ENCODE results near the gene ROCK2.

The ROCK2 gene

DNA sequence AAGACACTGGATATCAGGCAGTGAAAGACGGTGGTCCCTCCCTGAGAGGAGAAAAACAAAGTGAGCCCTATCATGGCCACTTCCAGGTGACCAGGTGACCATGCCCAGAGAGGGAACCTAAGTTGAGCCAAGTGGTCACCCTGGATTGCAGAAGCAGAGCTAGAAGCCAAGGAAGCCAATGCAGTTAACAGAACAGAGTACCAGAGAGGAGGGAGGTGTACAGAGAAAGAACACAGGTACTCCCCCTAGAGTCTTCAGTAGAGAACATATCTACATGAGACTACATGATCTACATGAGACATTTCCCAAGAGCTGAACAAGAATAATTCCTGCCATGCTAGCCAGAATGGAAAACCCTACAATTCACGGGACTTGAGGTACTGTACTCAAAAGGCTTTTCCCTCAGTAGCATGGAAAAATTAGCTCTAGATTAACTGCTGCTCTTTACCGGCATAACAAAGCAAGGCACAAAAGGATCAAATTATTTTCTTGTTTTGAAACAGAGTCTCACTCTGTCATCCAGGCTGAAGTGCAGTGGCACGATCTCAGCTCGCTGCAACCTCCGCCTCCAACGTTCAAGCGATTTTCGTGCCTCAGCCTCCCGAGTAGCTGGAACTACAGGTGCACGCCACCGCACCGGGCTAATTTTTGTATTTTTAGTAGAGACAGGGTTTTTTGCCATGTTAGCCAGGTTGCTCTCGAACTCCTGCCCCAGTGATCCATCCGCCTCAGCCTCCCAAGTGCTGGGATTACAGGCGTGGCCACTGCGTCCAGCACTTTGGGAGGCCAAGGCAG is 23.5 kb downstream of the ROCK2 start:
- Histone ChIP-seq H3K36me3 (ENCODE audit: control insufficient read depth in 1 of 2, insufficient read depth in 2 of 2, low read length in 2 of 2) (no peaks in the 10 kb centered on the region), H3K9me3 (ENCODE audit: control insufficient read depth in 1 of 2, low read length in 2 of 2) (no peaks in the 10 kb centered on the region), H3K4me3 (ENCODE audit: low read depth in 1 of 2, low read length in 2 of 2) (no peak overlapping the region), H3K27me3 (ENCODE audit: low read depth, low read length) (no peaks in the 10 kb centered on the region), H3K4me1 (ENCODE audit: control insufficient read depth in 1 of 2, insufficient read depth in 2 of 2, low read length in 2 of 2) (peaks cover 0 to 21% of the 10 kb centered on the region in 2 donors), H3K27ac (ENCODE audit: low read length) (no peak overlapping the region)

- no peak overlapping the region for H3K27ac ChIP-seq (ENCODE audit: low read length)
- H3K27me3 ChIP-seq (ENCODE audit: low read depth, low read length) = no peaks in the 10 kb centered on the region
- peaks cover 0 to 24% of the 10 kb centered on the region in 2 donors for H3K4me1 ChIP-seq (ENCODE audit: control insufficient read depth in 1 of 2, insufficient read depth in 2 of 2, low read length in 2 of 2)
- H3K36me3 ChIP-seq (ENCODE audit: control insufficient read depth in 1 of 2, insufficient read depth in 2 of 2, low read length in 2 of 2) = no peaks in the 10 kb centered on the region
- H3K9me3 ChIP-seq (ENCODE audit: control insufficient read depth in 1 of 2, low read length in 2 of 2) = no peaks in the 10 kb centered on the region
- H3K4me3 ChIP-seq (ENCODE audit: low read depth in 1 of 2, low read length in 2 of 2) = no peak overlapping the region
Measured at GRCh38 chr2:11319939-11320338, 24.5 kb downstream of the ROCK2 start.

DNA sequence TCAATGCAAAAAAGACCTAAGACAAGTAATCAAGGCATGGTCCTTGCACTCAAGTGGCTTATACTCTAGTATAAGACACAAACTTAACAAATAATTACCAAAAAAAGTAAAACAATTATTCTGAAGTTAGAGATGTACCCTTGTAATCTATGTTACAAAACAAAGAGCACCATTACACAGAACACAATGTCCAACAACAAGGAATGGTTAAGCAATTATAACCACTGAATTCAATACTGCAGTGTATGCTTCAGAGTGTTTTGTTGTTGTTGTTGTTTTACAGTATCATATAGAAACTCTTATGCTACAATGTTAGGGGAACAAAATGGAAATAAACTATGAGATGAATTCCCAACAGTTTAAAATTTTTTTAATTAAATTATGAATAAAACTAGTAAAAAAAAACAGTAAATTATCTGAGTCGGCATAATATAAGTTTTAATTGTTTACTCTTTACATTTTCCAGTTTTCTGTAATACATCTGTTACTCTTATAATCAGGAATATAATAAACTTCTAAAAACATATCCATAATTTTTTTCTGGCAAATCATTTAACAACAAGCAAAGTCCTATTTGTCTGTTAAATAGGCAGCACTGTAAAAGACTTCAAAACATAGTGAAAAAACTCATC is 29.2 kb downstream of the ROCK2 start:
- H3K27me3 ChIP-seq (ENCODE audit: low read depth, low read length) = no peaks in the 10 kb centered on the region
- no peaks in the 10 kb centered on the region for H3K36me3 ChIP-seq (ENCODE audit: control insufficient read depth in 1 of 2, insufficient read depth in 2 of 2, low read length in 2 of 2)
- peaks cover 0 to 16% of the 10 kb centered on the region in 2 donors for H3K4me1 ChIP-seq (ENCODE audit: control insufficient read depth in 1 of 2, insufficient read depth in 2 of 2, low read length in 2 of 2)
- H3K4me3 ChIP-seq (ENCODE audit: low read depth in 1 of 2, low read length in 2 of 2) = no peak overlapping the region
- H3K9me3 ChIP-seq (ENCODE audit: control insufficient read depth in 1 of 2, low read length in 2 of 2) = no peaks in the 10 kb centered on the region
- no peak overlapping the region for H3K27ac ChIP-seq (ENCODE audit: low read length)

DNA sequence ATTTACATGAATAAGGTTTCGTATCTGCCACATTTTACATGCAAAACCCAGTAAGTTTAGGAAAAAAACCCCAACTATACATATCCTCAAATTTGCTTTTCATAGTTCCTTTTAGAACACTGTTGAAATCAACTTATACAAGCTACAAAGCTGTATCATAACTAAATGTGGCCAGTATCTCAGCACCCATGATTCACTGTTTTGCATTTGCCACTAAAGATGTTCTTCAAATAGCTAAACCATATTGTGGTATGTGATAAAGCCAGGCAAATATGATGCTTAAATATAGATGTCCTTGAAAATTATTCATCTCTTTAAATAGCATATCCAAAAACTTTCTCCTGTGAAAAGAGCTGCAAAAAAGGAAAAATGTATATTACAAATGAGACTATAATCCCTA is 29.9 kb downstream of the ROCK2 start:
- Histone ChIP-seq H3K27ac (ENCODE audit: low read length) (no peak overlapping the region), H3K36me3 (ENCODE audit: control insufficient read depth in 1 of 2, insufficient read depth in 2 of 2, low read length in 2 of 2) (no peaks in the 10 kb centered on the region), H3K9me3 (ENCODE audit: control insufficient read depth in 1 of 2, low read length in 2 of 2) (no peaks in the 10 kb centered on the region), H3K4me3 (ENCODE audit: low read depth in 1 of 2, low read length in 2 of 2) (no peak overlapping the region), H3K27me3 (ENCODE audit: low read depth, low read length) (no peaks in the 10 kb centered on the region), H3K4me1 (ENCODE audit: control insufficient read depth in 1 of 2, insufficient read depth in 2 of 2, low read length in 2 of 2) (peaks cover 0 to 16% of the 10 kb centered on the region in 2 donors)

GRCh38 chr2:11312770-11313471 is 31.5 kb downstream of the ROCK2 start:
- peaks cover 0 to 16% of the 10 kb centered on the region in 2 donors for H3K4me1 ChIP-seq (ENCODE audit: control insufficient read depth in 1 of 2, insufficient read depth in 2 of 2, low read length in 2 of 2)
- no peaks in the 10 kb centered on the region for H3K9me3 ChIP-seq (ENCODE audit: control insufficient read depth in 1 of 2, low read length in 2 of 2)
- H3K27ac ChIP-seq (ENCODE audit: low read length) = no peak overlapping the region
- H3K4me3 ChIP-seq (ENCODE audit: low read depth in 1 of 2, low read length in 2 of 2) = no peak overlapping the region
- H3K36me3 ChIP-seq (ENCODE audit: control insufficient read depth in 1 of 2, insufficient read depth in 2 of 2, low read length in 2 of 2) = no peaks in the 10 kb centered on the region
- no peaks in the 10 kb centered on the region for H3K27me3 ChIP-seq (ENCODE audit: low read depth, low read length)

DNA sequence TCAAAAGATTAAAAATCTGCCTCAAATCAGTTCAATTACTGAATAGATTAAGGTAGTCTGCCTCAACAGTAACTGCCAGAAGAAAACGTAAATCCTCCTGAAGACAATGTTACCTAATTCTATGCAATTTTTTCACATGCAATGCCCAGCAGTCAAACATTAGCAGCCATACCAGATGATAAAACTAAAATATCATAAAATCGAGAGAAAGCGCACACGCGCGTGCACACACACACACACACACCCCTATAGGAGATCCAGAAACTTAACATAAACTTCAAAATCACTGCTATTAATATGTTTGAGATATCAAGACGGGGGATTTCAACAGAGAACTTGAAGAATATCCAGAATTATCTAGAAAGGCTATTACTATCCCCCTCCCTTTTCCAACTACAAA is 32.9 kb downstream of the ROCK2 start:
- peaks cover 4 to 16% of the 10 kb centered on the region in 2 donors for H3K4me1 ChIP-seq (ENCODE audit: control insufficient read depth in 1 of 2, insufficient read depth in 2 of 2, low read length in 2 of 2)
- H3K4me3 ChIP-seq (ENCODE audit: low read depth in 1 of 2, low read length in 2 of 2) = no peak overlapping the region
- no peaks in the 10 kb centered on the region for H3K9me3 ChIP-seq (ENCODE audit: control insufficient read depth in 1 of 2, low read length in 2 of 2)

GRCh38 chr2:11310212-11310611 is 34.2 kb downstream of the ROCK2 start:
- peaks cover 5 to 16% of the 10 kb centered on the region in 2 donors for H3K4me1 ChIP-seq (ENCODE audit: control insufficient read depth in 1 of 2, insufficient read depth in 2 of 2, low read length in 2 of 2)
- no peaks in the 10 kb centered on the region for H3K9me3 ChIP-seq (ENCODE audit: control insufficient read depth in 1 of 2, low read length in 2 of 2)
- H3K36me3 ChIP-seq (ENCODE audit: control insufficient read depth in 1 of 2, insufficient read depth in 2 of 2, low read length in 2 of 2) = no peaks in the 10 kb centered on the region
- H3K27me3 ChIP-seq (ENCODE audit: low read depth, low read length) = no peaks in the 10 kb centered on the region
- no peak overlapping the region for H3K27ac ChIP-seq (ENCODE audit: low read length)
- no peak overlapping the region for H3K4me3 ChIP-seq (ENCODE audit: low read depth in 1 of 2, low read length in 2 of 2)

More for the DNA sequence above, 32.9 kb downstream of the ROCK2 start:
- Histone ChIP-seq H3K27me3 (ENCODE audit: low read depth, low read length) (no peaks in the 10 kb centered on the region), H3K36me3 (ENCODE audit: control insufficient read depth in 1 of 2, insufficient read depth in 2 of 2, low read length in 2 of 2) (no peaks in the 10 kb centered on the region), H3K27ac (ENCODE audit: low read length) (no peak overlapping the region)

DNA sequence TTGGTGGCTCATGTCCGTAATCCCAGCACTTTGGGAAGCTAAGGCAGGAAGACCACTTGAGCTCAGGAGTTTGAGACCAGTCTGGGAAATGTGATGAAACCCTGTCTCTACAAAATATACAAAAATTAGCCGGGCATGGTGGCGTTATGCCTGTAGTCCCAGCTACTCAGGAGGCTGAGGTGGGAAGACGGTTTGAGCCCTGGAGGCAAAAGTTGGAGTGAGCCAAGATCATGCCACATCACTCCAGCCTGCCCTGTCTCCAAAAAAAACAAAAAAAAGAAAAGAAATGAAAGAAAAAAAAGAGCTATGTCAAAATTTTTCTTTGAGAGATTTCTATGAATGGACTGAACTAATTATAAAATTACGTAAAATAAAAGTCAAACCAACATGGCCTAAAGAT is 34.7 kb downstream of the ROCK2 start:
- H3K27me3 ChIP-seq (ENCODE audit: low read depth, low read length) = no peaks in the 10 kb centered on the region
- H3K27ac ChIP-seq (ENCODE audit: low read length) = no peak overlapping the region
- no peak overlapping the region for H3K4me3 ChIP-seq (ENCODE audit: low read depth in 1 of 2, low read length in 2 of 2)
- H3K36me3 ChIP-seq (ENCODE audit: control insufficient read depth in 1 of 2, insufficient read depth in 2 of 2, low read length in 2 of 2) = no peaks in the 10 kb centered on the region
- no peaks in the 10 kb centered on the region for H3K9me3 ChIP-seq (ENCODE audit: control insufficient read depth in 1 of 2, low read length in 2 of 2)
- H3K4me1 ChIP-seq (ENCODE audit: control insufficient read depth in 1 of 2, insufficient read depth in 2 of 2, low read length in 2 of 2) = peaks cover 5 to 16% of the 10 kb centered on the region in 2 donors

DNA sequence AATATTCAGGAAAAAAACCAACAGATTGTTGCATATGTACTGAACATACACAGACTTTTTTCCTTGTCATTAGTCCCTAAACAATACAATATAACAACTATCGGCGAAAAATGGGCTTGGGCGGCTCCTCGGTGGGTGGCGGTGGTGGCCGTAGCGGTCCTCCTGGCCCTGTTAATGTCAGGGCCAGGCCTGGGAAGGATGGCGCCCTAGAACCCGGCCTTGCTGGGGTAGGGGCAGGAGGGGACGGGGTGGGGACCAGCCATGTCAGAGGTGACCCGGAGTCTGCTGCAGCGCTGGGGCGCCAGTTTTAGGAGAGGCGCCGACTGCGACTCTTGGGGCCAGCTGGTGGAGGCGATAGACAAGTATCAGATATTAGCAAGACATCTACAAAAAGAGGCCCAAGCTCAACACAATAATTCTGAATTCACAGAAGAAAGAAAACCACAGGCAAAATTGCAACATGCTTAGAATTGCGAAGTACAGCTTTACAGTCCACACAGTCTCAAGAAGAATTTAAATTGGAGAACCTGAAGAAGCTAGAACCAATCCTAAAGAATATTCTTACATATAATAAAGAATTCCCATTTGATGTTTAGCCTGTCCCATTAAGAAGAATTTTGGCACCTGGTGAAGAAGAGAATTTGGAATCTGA is 36.5 kb downstream of the ROCK2 start:
- no peak overlapping the region for H3K27ac ChIP-seq (ENCODE audit: low read length)
- H3K36me3 ChIP-seq (ENCODE audit: control insufficient read depth in 1 of 2, insufficient read depth in 2 of 2, low read length in 2 of 2) = no peaks in the 10 kb centered on the region
- H3K4me1 ChIP-seq (ENCODE audit: control insufficient read depth in 1 of 2, insufficient read depth in 2 of 2, low read length in 2 of 2) = peaks cover 5 to 16% of the 10 kb centered on the region in 2 donors
- no peaks in the 10 kb centered on the region for H3K27me3 ChIP-seq (ENCODE audit: low read depth, low read length)
- H3K4me3 ChIP-seq (ENCODE audit: low read depth in 1 of 2, low read length in 2 of 2) = no peak overlapping the region
- H3K9me3 ChIP-seq (ENCODE audit: control insufficient read depth in 1 of 2, low read length in 2 of 2) = no peaks in the 10 kb centered on the region

- Histone ChIP-seq H3K27ac (ENCODE audit: low read length) (no peak overlapping the region), H3K36me3 (ENCODE audit: control insufficient read depth in 1 of 2, insufficient read depth in 2 of 2, low read length in 2 of 2) (no peaks in the 10 kb centered on the region), H3K4me1 (ENCODE audit: control insufficient read depth in 1 of 2, insufficient read depth in 2 of 2, low read length in 2 of 2) (peaks cover 5 to 16% of the 10 kb centered on the region in 2 donors), H3K27me3 (ENCODE audit: low read depth, low read length) (no peaks in the 10 kb centered on the region), H3K4me3 (ENCODE audit: low read depth in 1 of 2, low read length in 2 of 2) (no peak overlapping the region), H3K9me3 (ENCODE audit: control insufficient read depth in 1 of 2, low read length in 2 of 2) (no peaks in the 10 kb centered on the region)
Measured at GRCh38 chr2:11305958-11306357, 38.5 kb downstream of the ROCK2 start.

DNA sequence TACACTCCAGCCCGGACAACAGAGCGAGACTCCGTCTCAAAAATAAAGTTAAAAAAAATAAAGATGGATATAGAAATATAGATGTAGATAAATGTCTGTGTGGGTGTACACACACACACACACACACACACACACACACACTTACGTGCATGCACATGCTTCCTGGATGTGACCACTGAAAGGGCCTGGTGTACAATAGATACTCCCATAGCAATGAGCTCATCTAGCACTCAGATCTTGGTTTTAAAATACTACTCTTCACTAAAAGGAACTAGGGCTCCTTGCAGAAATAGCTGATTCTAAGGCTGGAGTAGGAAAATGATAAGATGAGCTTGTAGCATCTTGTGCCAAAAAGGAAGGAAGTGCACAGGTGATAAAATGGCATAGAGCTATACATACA is 39.1 kb downstream of the ROCK2 start:
- Histone ChIP-seq H3K4me3 (ENCODE audit: low read depth in 1 of 2, low read length in 2 of 2) (no peak overlapping the region), H3K27ac (ENCODE audit: low read length) (no peak overlapping the region), H3K4me1 (ENCODE audit: control insufficient read depth in 1 of 2, insufficient read depth in 2 of 2, low read length in 2 of 2) (peaks cover 5 to 12% of the 10 kb centered on the region in 2 donors), H3K9me3 (ENCODE audit: control insufficient read depth in 1 of 2, low read length in 2 of 2) (no peaks in the 10 kb centered on the region), H3K27me3 (ENCODE audit: low read depth, low read length) (no peaks in the 10 kb centered on the region), H3K36me3 (ENCODE audit: control insufficient read depth in 1 of 2, insufficient read depth in 2 of 2, low read length in 2 of 2) (no peaks in the 10 kb centered on the region)
